Measurements from ENCODE around the gene TMEM270.

GRCh38 chr7:73832806-73833205, 28.2 kb upstream of the TMEM270 start:
- TF ChIP-seq RFX5 (IDR thresholded peaks at IDR 0.05; ENCODE audit: low read length) (no peak), SMC3 (IDR thresholded peaks at IDR 0.05; ENCODE audit: low read depth, low read length) (no peak), CTCF (IDR thresholded peaks at IDR 0.05) (no peak), RCOR1 (IDR thresholded peaks at IDR 0.05; ENCODE audit: low read length) (no peak), FOXM1 (IDR thresholded peaks at IDR 0.05; ENCODE audit: low read depth) (no peak), REST (IDR thresholded peaks at IDR 0.05; ENCODE audit: low read depth, low read length) (no peak), POLR2AphosphoS5 (IDR thresholded peaks at IDR 0.05; ENCODE audit: low read depth, low read length) (no peak), TCF12 (IDR thresholded peaks at IDR 0.05) (no peak), CHD2 (IDR thresholded peaks at IDR 0.05; ENCODE audit: low read length, partially characterized antibody) (no peak)

Measured in SK-N-SH (cell line).